ENCODE measurements around the gene FNDC3B.

DNA sequence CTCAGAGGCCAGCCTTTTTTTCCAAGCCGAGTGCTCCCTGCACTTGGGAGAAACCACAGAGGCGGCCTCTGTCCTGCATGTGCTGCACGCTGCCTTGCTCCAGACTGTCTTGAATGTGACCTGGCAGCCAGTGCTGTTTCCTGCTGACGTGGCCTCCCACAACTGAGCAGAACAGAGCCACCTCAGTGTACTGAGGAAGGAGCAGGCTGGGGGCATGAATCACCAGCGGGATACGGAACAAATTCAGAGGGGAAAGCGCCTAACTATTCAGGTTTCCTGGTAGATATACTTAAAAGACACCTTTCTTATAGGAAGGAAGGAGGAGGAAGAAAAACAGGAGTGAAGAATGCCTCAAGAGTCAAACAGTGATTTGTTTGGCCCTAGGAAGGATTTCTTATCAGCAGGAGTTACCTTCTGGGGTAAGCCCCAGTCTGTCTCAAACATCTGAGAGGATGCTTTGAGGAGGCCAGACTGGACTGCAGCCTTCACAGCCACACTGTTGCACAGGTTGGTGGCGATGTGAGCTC, 114.0 kb downstream of the FNDC3B start:
- TF ChIP-seq, protein P1, sequence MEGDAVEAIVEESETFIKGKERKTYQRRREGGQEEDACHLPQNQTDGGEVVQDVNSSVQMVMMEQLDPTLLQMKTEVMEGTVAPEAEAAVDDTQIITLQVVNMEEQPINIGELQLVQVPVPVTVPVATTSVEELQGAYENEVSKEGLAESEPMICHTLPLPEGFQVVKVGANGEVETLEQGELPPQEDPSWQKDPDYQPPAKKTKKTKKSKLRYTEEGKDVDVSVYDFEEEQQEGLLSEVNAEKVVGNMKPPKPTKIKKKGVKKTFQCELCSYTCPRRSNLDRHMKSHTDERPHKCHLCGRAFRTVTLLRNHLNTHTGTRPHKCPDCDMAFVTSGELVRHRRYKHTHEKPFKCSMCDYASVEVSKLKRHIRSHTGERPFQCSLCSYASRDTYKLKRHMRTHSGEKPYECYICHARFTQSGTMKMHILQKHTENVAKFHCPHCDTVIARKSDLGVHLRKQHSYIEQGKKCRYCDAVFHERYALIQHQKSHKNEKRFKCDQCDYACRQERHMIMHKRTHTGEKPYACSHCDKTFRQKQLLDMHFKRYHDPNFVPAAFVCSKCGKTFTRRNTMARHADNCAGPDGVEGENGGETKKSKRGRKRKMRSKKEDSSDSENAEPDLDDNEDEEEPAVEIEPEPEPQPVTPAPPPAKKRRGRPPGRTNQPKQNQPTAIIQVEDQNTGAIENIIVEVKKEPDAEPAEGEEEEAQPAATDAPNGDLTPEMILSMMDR (IDR thresholded peaks at IDR 0.05; ENCODE audit: low read length) = no peak
- no peak for TF ChIP-seq EZH2phosphoT487 (IDR thresholded peaks at IDR 0.05; ENCODE audit: low read length)
